Prostate gland (tissue), 2 donors: ENCODE measurements around the gene GRIP2. TPM values are rescaled to one million over a fixed set of nuclear protein-coding genes. Genes with fewer than 3 reads are reported as not detected.

Source experiments
- DNase-seq: peaks from one replicate; pipeline ENCODE4 v3.0.0-alpha.2; 2019; ENCODE audit warnings: low spot score
- H3K27ac ChIP-seq, 2 donors: fragments of 200-600 bp; sonication (generic); 2 replicates each; pipeline ENCODE4 v1.5.1; 2017 to 2019
- H3K27me3 ChIP-seq: fragments of 200-600 bp; sonication (generic); replicated peaks from 2 replicates; pipeline ENCODE4 v1.5.1; 2019; ENCODE audit not compliant: insufficient read depth
- H3K36me3 ChIP-seq, 2 donors: fragments of 200-600 bp; sonication (generic); 1 replicate in 1 of 2; 2 replicates in 1 of 2; pipeline versions ENCODE4 v1.5.1 to v1.8.1; 2017 to 2019
- H3K4me1 ChIP-seq: fragments of 200-600 bp; sonication (generic); replicated peaks from 2 replicates; pipeline ENCODE4 v1.5.1; 2019
- H3K4me3 ChIP-seq, 2 donors: fragments of 200-600 bp; sonication (generic); 2 replicates each; pipeline ENCODE4 v1.5.1; 2017 to 2019
- H3K9me3 ChIP-seq: fragments of 200-600 bp; sonication (generic); 2 replicates; pipeline ENCODE4 v1.5.1; 2017
- CTCF ChIP-seq, 4 experiments: fragments of 200-600 bp in 2 of 4; fragments of 450-650 bp in 2 of 4; sonication (generic) in 2 of 4; IDR thresholded peaks; 1 replicate in 3 of 4; 2 replicates in 1 of 4; pipeline ENCODE4 v1.5.1; 2016 to 2019; ENCODE audit warnings: antibody characterized with exemption in 4 of 4, mild to moderate bottlenecking in 2 of 4, moderate library complexity in 2 of 4
- POLR2A ChIP-seq: fragments of 450-650 bp; IDR thresholded peaks from one replicate; pipeline ENCODE4 v1.6.1; 2016; ENCODE audit warnings: antibody characterized with exemption, mild to moderate bottlenecking
- POLR2AphosphoS5 ChIP-seq: sonication (generic); formaldehyde crosslinking; IDR thresholded peaks from one replicate; pipeline ENCODE4 v1.6.1; 2017; ENCODE audit warnings: antibody characterized with exemption
- WGBS: methylation state at CpG from one replicate; pipeline ENCODE4 v1.1.5; 2018; 5-methylcytosine and 5-hydroxymethylcytosine counted together
- intact Hi-C: fragments of 100-400 bp; cut with DNase I; formaldehyde crosslinking; loops from one replicate; pipeline ENCODE4 v1.14.2; 2022
- total RNA-seq, 2 donors: library from RNA; depleted of rRNA; stranded (reverse); fragments of >200 nt; gene quantifications; one replicate each; pipeline ENCODE4 v1.1.0, GENCODE V29; 2016

Gene GRIP2
- total RNA-seq, 2 donors from 2014 or later, result 0.27 to 0.62 TPM

DNA sequence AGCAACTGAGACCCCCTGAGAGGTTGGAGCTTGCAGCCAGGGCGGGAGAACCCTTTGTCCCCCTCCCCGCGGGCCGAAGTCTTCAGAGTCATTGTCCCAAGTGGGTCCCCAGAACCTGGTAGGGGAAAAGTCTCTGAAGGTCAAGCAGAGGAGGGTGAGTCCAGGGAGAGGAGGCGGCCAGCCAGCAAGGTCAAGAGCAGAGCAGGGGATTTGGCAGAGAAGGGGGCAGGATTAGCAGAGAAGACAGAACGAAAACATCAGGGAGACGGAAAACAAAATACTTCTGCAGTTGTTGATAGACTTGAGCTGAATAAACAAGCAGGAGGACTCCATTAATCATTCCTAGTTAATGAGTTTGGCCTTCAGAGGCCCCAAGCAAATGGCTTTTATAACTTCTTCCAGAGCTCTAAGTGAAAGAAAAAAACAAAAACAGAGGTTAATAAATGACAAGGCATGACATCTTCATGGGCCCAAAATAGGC lies 66.7 kb downstream of the GRIP2 start:
- 81% methylated on average over 7 of the region's 7 CpGs for WGBS
- H3K4me1 ChIP-seq, result no peaks in the 10 kb centered on the region
- no peak for DNase-seq
- no peaks in the 10 kb centered on the region for H3K9me3 ChIP-seq
- no peaks in the 10 kb centered on the region for H3K27me3 ChIP-seq
- no peak overlapping the region for H3K27ac ChIP-seq
- peaks cover 0 to 6% of the 10 kb centered on the region in 2 donors for H3K36me3 ChIP-seq
- no peak for TF ChIP-seq POLR2AphosphoS5
- TF ChIP-seq POLR2A, result no peak
- no peak for TF ChIP-seq CTCF (IDR thresholded peaks at IDR 0.05)
- intact Hi-C loops, result no loop called here
- no peak overlapping the region for H3K4me3 ChIP-seq

GRCh38 chr3:14472471-14473351 lies 67.4 kb downstream of the GRIP2 start:
- TF ChIP-seq POLR2AphosphoS5 (no peak), CTCF (IDR thresholded peaks at IDR 0.05) (no peak), POLR2A (no peak)
- Histone ChIP-seq H3K4me1 (no peaks in the 10 kb centered on the region), H3K9me3 (no peaks in the 10 kb centered on the region), H3K27ac (no peak overlapping the region), H3K4me3 (no peak overlapping the region), H3K36me3 (peaks cover 0 to 6% of the 10 kb centered on the region in 2 donors), H3K27me3 (no peaks in the 10 kb centered on the region)
- 78% methylated on average over 22 of the region's 22 CpGs for WGBS
- DNase-seq, result no peak
- intact Hi-C loops, result no loop called here

DNA sequence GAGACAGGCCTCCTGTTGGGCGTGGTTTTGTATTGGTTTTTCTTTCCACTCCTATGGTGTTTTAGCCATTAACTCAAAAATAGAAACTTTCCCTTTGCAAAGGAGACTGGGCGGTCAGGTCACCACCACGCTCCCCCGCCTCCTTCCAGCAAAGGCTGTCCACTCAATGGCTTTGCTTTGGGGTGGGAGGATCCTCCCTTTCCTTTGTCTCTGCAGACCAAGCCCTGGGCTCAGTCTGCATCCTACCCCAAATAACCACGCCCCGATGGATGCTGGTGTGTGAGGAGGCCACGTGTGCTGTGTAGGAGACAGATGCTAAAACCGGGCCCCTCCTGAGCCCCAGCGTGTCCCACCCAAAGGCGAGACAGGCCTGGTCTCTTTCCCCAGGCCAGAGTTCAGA lies 68.5 kb downstream of the GRIP2 start:
- TF ChIP-seq POLR2AphosphoS5 (no peak), POLR2A (no peak), CTCF (IDR thresholded peaks at IDR 0.05) (no peak)
- Histone ChIP-seq H3K36me3 (peaks cover 0 to 6% of the 10 kb centered on the region in 2 donors), H3K27me3 (no peaks in the 10 kb centered on the region), H3K9me3 (no peaks in the 10 kb centered on the region), H3K4me1 (no peaks in the 10 kb centered on the region), H3K27ac (no peak overlapping the region), H3K4me3 (no peak overlapping the region)
- no peak for DNase-seq
- WGBS, result 93% methylated on average over 10 of the region's 10 CpGs
- intact Hi-C loops, result no loop called here

DNA sequence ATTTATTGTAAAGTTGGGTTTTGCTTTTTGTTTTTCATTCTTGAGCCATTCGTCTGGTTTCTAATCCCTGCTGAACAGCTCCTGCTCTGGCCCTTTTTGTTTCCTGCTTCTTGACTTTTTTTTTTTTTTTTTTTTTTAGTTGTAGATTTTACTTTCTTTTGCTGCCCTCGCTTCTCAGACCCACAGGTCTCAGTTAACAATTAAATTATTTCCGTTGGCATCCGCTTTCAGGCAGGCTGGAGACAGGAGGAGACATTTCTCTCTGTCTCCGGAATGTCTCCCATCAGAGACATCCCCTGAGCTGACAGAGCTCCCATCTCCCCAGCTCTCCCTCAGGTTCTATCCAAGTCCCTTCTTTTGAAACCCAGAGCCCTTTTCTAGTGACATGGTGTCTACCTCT lies 69.1 kb downstream of the GRIP2 start:
- peaks cover 0 to 6% of the 10 kb centered on the region in 2 donors for H3K36me3 ChIP-seq
- H3K4me1 ChIP-seq, result no peaks in the 10 kb centered on the region
- H3K4me3 ChIP-seq, result no peak overlapping the region
- no peak for TF ChIP-seq POLR2A
- no peak for TF ChIP-seq POLR2AphosphoS5
- TF ChIP-seq CTCF (IDR thresholded peaks at IDR 0.05), result no peak
- no peaks in the 10 kb centered on the region for H3K27me3 ChIP-seq
- intact Hi-C loops, result no loop called here
- no peak for DNase-seq
- WGBS, result 88% methylated on average over 5 of the region's 5 CpGs
- H3K9me3 ChIP-seq, result no peaks in the 10 kb centered on the region
- H3K27ac ChIP-seq, result no peak overlapping the region

GRCh38 chr3:14470461-14470860 lies 69.7 kb downstream of the GRIP2 start:
- TF ChIP-seq CTCF (IDR thresholded peaks at IDR 0.05), result no peak
- TF ChIP-seq POLR2AphosphoS5, result no peak
- TF ChIP-seq POLR2A, result no peak
- H3K4me3 ChIP-seq, result no peak overlapping the region
- WGBS, result 89% methylated on average over 12 of the region's 12 CpGs
- no peaks in the 10 kb centered on the region for H3K4me1 ChIP-seq
- no peaks in the 10 kb centered on the region for H3K9me3 ChIP-seq
- H3K27ac ChIP-seq, result no peak overlapping the region
- no peak for DNase-seq
- intact Hi-C loops, result no loop called here
- H3K36me3 ChIP-seq, result peaks cover 0 to 6% of the 10 kb centered on the region in 2 donors
- H3K27me3 ChIP-seq, result no peaks in the 10 kb centered on the region
